HG03135 (cell line): ENCODE measurements around the gene WDR31.
"Not testable (repeated sequence)": the region's sequence is repeated elsewhere in the genome, so short reads cannot be mapped to it uniquely, and the experiment has no call there.

ENCODE experiments used
- ATAC-seq: cut with Tn5 transposase; IDR thresholded peaks from one replicate; pipeline ENCODE4 v1.9.1; 2021; ENCODE audit warnings: mild to moderate bottlenecking, moderate library complexity; ENCODE audit not compliant: unreplicated experiment

WDR31 gene

GRCh38 chr9:113368982-113369854 is 29.1 kb upstream of the WDR31 start:
- no peak for ATAC-seq

DNA sequence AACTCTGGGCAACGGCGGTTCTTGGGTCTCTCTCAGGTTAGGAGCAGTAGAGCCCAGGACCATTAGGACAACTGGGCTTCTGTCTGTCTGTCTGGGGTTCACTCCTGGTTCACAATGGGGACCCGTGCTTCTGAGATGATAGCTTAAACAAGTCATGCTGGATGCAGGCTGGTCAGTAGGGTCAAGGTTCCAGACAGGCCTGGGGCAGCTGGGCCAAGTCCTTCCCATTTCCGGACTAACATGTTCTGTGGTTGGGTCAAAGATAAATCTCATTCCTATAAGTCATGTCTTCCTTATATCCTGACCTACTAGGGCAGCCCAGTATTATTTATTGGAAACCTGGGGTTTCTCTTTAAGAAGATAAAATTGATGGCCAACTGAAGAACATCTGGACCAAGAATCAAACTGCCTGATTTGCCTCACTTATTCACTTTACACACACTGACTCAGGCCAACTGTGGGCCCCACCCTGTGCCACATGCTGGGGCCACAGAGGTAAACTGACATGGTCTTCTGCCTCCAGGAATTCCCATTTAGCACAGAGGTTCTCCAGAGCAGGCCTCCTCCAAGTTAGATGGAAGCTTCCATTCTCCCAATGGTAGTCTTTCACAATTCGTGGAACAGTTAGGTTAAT is 28.4 kb upstream of the WDR31 start:
- no peak for ATAC-seq

DNA sequence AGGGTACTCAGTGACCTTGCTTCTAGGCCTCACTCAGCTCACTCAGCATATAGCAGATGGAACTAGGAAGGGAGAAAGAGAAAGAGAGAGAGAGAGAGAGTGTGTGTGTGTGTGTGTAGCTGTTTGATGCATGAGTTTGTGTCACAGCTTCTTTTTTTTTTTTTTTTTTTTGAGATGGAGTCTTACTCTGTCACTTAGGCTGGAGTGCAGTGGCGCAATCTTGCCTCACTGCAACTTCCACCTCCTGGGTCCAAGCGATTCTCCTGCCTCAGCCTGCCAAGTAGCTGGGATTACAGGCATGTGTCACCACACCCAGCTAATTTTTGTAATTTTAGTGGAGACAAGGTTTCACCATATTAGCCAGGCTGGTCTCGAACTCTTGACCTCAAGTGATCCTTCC is 25.6 kb upstream of the WDR31 start:
- ATAC-seq: not testable (repeated sequence)

DNA sequence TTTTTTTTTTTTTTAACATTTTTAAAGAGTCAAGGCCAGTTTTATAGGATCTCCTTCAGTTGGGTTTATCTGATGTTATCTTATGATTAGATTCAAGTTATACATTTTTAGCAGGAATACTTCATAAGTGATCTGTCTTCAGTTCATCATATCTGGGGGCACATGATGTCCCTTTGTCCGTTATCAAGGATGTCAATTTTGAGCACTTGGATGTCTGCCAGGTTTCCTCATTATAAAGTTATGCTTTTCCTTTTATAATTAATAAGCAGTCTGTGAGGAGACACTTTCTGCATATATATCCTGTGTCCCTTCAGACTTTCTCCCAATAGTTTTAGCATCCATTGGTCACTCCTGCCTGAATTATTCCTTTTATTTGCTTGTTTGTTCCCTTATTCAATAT is 24.9 kb upstream of the WDR31 start:
- no peak for ATAC-seq

DNA sequence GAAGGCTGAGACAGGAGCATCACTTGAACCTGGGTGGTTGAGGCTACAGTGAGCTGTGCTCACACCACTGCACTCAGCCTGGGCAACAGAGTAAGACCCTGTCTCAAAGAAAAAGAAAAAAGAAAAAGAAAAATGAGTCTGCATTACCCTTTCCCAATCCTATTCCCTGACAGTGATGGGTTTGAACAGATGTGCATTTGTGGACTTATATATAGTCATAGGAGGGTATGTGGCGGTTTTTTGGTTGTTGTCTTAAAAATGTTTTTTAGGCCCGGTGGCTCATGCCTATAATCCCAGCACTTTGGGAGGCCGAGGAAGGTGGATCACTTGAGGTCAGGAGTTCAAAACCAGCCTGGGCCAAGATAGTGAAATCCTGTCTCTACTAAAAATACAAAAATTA is 23.3 kb upstream of the WDR31 start:
- ATAC-seq: no peak

- ATAC-seq: no peak
Observed at GRCh38 chr9:113361304-113362018, 21.4 kb upstream of the WDR31 start.

DNA sequence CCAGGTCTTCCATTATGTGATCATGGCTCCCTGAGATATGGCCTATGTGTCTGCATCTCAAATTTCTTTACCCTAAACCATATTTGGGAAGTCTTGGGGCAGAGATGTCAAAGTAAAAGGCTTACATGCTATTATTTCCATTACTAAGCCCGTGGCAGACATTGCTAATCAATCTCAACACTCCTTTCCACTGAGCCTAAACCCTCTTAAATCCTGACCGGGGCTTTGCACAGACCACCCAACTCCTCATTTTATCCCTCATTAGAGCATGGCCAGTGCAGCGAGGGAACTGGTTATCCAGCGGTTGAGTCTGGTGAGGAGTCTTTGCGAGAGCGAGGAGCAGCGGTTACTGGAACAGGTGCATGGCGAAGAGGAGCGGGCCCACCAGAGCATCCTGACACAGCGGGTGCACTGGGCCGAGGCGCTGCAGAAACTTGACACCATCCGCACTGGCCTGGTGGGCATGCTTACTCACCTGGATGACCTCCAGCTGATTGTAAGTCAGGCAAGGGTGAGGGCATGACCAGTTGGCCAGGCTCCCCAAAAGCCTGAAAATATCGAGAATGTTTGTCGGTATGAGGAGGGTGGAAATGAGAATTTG is 20.3 kb upstream of the WDR31 start:
- no peak for ATAC-seq

DNA sequence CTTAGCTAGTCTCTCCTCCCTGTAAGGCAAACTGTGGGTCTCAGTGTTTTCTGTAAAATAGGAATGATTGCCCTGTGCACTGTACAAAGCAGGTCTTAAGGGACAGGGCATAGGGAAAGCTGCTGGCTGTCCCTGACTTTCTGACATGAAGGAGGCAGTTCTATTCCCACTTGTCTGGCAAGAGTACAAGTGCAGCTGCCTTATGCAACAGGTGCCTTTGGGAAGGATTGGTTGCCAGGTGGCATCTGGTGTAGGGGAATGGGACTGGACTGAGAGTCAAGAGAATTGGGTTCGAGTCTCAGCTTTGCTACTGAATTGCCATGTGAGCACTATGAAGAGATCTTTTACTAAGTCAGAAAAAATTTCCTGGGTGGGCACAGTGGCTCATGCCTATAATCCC is 19.3 kb upstream of the WDR31 start:
- no peak for ATAC-seq

- no peak for ATAC-seq
Observed at GRCh38 chr9:113356686-113357292, 16.7 kb upstream of the WDR31 start.

- no peak for ATAC-seq
Observed at GRCh38 chr9:113355040-113355596, 15.0 kb upstream of the WDR31 start.

DNA sequence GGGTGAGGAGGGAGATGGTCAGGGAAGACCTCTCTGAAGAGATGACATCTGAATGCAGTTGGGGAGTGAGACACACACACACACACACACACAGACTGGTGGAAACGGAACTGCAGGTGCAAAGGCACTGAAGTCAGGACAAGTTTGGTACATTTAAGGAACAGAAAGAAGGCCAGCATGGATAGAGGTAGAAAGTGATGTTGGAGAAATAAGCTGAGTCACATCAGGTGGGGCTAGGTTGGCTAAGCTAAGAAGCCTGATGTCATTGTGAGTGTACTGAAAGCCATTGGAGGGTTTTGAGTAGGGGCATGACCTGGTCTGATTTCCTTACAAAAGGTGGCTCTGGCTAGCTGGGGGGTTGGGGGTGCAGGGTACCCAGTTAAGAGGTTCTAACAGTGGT is 12.3 kb upstream of the WDR31 start:
- no peak for ATAC-seq

DNA sequence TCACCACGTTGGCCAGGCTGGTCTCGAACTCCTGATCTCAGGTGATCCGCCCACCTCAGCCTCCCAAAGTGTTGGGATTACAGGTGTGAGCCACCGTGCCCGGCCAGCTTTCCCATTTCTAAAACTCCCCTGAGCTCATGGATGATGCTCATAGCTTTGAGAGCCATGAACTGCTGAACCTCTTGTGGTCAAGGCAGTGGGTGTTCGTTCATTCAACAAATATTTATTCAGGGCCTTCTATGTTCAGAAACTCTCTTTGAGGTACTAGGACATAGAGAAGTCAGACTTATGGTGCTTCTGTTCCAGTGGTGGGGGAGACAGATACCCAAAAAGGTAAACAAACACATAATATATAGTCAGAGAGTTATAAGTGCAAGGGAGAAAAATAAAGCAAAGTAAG is 11.9 kb upstream of the WDR31 start:
- ATAC-seq: no peak

GRCh38 chr9:113350937-113351336 is 10.9 kb upstream of the WDR31 start:
- ATAC-seq: no peak

DNA sequence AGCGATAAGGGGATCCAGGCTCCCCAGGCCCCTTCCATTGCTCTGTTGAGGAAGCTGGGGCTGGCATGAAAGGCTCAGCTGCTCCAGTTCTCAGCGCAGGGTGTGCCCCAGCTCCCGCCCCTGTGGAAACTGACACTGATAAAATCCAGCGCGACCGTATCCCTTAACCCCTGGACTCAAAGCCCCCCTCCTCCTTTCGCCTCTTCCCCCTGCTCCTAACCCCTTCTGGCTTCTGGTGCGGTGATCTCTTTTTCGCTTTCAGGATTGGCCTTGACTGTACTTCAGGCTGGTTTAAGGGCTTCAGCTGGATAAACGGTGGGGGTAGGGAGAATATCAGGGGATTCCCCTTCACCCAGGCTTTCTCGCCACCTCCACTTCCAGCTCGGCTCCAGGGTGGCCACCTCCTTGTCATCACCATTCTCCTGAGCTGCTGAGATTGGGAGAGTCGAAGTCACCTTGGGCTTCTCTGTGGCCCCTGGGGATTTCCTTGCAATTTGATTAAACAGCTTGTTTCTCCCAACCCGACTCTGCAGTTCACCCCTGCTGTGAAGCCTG is 10.1 kb upstream of the WDR31 start:
- ATAC-seq: no peak

DNA sequence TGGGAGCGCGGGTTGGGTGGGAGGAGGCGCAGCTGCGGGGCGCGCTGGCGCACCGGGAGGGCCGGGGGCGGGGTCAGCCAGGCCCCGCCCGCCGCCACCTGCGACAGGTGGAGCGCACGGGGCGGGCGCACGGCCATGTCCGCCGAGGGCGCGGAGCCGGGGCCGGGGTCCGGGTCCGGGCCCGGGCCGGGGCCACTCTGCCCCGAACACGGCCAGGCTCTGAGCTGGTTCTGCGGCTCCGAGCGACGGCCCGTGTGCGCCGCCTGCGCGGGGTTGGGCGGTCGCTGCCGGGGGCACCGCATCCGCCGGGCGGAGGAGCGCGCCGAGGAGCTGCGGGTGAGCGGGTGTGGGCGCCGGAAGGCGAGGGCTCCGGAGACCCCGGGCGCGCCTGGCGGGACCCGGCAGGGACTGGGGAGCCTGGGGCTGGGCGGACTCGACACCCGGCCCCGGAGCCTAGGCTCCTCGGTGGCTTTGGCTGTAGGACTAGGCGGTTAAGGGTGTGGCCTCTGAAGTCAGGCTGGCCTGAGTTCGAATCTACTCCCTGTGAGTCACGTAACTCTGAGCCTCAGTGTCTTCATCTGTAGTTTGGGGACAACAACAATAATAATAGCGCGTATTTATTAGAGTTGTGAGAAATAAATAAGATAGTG is 9.5 kb upstream of the WDR31 start, which contains the start of gene BSPRY:
Gene BSPRY, plus strand, starts transcription at position 97 of the 650 bp plus-strand sequence. Its CDS starts 39 bp downstream, at position 136.
- ATAC-seq: peak; percentile 40

DNA sequence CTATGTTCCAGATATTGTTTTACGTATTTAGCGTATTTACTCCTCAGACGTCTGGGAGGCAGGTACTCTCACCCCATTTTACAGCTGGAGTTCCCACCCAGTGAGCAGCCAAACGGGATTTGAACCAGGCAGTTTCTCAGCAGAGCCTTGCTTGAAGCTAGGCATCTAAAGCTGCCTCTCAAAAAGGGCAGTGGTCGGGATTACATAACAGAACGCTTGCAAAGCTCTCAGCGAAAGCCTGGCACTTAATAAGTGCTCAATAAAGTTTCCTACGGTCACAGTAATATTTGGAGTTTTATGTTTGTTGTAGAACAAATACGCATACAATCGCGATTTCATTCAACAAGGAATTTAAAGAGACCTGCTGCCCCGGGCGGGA is 9.0 kb upstream of the WDR31 start:
- no peak for ATAC-seq

DNA sequence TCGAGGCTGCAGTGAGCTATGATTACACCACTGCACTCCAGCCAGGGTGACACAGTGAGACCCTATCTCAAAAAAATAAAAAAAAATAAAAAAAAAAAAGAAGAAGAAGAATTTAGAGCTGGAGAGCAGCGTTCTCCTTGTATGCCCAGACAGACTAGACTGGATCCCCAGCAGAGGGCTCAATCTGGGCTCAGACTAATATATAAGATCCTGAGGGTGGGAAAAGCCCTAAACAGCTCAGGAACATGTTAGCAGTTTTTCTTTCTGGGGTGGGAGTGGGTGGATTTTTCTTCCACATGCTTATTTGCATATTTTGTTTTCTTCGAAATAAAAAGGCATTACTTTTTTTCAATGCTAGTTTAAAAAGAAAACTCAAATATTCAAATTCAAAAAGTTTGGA is 8.4 kb upstream of the WDR31 start:
- no peak for ATAC-seq

DNA sequence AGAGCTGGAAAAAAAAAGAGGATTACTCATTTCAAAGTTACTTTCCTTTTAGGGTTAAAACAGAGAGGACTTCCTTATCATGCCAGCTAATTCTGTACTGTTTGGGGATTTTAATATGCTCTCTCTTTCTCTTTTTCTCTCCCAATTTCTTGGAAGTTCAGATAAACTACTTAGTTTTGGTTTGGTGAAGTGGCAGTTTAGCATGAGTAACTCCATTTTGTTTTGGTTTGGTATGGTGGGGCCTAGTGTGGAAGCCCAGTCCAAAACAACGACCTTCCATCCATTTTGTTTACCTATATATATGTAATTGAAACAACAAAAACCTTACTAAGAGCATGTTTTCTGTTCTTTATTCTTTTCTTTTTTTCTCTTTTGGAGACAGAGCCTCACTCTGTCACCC is 5.6 kb upstream of the WDR31 start:
- no peak for ATAC-seq

DNA sequence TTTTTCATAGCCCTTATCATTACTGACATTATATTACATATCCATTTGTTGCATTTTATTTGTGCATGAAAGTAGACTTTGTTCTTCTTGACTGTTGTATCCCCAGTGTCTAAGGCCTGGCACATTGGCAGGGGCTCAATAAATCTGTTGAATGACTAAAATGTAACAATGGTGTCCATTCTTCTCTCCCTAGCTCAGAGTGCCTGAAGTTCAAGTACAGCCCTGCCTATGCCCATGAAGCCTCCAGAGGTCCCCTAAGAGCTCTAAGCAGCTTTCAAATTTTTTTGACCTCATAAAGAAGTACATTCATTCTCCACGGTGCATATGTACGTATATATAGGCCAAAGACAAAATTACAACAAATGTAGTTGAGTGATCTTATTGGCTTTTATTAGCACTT is 5.1 kb upstream of the WDR31 start:
- no peak for ATAC-seq

- no peak for ATAC-seq
Observed at GRCh38 chr9:113343732-113344231, 3.7 kb upstream of the WDR31 start.
